GM19397 (cell line): ENCODE measurements around the gene ZMYND19.
"Not testable (repeated sequence)": the region's sequence is repeated elsewhere in the genome, so short reads cannot be mapped to it uniquely, and the experiment has no call there.

Experiments used
- ATAC-seq: cut with Tn5 transposase; IDR thresholded peaks from one replicate; pipeline ENCODE4 v1.9.1; 2021; ENCODE audit warnings: mild to moderate bottlenecking, moderate library complexity; ENCODE audit not compliant: unreplicated experiment

The ZMYND19 gene

DNA sequence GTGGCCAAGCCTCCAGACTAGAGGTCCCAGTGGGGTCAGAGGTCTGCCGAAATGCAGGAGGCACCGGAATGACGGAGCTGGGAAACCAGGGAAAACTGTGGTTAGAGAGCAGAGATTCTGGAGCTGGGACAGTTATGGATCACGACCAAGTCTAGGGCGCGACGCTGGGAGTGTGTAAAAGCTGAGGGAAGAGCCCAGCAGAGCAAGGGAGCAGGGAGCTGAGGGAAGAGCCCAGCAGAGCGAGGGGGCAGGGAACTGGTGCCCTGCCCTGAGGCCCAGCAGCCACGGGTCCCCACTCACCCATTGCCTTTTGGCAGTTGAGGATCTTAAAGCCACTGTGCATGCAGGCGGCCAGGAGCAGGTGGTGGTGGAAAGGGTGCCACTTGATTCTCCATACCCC lies 26.2 kb downstream of the ZMYND19 start:
- ATAC-seq = no peak

DNA sequence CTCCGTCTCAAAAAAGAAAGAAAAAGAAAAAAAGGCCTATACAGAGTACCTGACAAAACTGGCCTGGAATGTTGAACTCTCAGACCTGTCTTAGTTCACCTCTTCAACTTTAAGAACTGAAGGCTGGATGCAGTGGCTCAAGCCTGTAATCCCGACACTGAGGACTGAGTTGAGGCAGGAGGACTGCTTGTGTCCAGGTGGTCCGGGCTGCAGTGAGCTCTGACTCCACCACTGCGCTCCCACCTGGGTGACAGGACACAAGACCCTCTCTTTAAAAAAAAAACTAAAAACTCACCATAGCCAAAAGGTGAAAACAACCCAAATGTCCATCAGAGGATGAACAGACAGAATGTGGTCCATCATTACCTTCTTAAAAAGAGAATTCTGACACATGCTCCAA lies 32.2 kb downstream of the ZMYND19 start:
- ATAC-seq = no peak

DNA sequence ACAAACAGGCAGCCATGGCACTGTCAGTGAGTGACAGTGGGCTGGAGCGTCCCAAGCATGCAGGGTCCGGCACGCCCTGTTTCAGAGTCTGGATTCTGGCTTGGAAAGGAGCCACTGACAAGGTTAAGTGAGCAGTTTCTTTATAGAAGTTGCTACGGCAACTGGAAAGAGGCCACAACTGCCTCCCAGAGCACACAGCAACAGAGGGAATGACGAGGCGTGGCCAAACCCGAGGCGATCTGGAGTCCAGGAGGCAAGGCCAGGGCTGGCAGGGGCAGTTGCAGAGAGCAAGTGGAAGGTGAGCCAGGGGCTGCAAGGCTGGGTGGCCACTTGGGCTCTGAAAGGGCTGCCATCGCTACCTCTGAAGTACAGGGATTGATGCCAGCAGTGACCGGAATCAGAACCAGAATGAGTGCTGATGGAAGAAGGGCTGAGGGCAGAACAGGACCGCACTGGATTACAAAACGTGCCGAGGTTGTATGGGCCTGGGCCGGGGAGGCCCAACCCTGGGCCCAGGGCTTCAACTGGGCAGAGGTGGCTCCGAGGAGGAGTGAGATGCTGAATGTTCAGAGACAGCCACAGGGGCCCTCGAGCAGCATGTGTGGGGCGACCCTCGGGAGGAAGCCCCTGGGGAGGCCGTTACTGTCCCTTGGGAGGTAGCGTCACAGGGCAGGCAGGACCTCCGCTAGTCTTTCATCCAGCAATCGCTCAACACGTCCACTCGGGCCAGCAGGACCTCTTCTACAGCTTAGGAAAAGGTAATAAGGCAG lies 34.1 kb downstream of the ZMYND19 start:
- ATAC-seq = no peak

DNA sequence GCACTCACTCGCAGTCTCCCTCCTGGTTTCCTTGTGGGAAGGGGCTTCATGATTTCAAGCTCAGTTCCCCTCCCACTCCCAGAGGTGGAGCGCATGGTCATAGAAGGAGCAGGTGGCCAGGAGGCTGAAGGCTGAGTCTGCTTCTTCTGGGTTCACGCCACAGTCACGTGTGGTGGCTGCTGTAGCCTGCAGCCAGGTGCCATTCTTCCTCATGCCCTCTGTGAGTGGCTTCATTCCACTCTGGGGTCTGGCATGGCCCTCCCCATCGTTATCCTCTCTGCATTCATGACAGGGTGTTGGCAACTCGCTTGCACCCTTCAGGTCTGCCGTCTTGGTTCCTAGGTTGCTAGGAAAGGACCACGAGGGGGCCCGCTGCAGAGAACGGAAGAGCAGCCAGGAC lies 35.1 kb downstream of the ZMYND19 start:
- ATAC-seq = no peak

DNA sequence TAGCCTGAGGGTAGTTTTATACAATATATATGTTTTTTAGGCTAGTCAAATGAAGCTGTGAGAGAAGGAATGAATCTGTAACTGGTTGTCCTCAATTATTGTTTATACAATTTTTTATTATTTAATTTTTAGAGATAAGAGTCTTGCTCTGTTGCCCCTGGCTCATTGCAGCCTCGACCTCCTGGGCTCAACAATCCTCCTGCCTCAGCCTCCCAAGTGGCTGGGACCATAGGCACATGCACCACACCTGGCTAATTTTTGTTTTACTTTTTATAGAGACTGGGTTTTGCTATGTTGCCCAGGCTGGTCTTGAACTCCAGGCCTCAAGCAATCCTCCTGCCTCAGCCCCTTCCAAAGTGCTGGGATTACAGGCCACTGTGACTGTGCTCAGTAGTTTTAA lies 36.0 kb downstream of the ZMYND19 start:
- no peak for ATAC-seq

DNA sequence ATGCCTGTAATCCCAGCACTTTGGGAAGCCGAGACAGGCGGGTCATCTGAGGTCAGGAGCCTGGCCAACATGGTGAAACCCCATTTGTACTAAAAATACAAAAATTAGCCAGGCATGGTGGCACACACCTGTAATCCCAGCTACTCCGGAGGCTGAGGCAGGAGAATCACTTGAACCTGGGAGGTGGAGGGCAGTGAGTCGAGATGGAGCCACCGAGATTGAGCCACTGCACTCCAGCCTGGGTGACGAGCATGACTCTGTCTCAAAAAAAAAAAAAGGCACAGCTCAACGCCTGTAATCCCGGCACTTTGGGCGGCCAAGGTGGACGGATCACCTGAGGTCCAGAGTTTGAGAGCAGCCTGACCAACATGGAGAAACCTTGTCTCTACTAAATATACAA lies 36.7 kb downstream of the ZMYND19 start:
- not testable (repeated sequence) for ATAC-seq

DNA sequence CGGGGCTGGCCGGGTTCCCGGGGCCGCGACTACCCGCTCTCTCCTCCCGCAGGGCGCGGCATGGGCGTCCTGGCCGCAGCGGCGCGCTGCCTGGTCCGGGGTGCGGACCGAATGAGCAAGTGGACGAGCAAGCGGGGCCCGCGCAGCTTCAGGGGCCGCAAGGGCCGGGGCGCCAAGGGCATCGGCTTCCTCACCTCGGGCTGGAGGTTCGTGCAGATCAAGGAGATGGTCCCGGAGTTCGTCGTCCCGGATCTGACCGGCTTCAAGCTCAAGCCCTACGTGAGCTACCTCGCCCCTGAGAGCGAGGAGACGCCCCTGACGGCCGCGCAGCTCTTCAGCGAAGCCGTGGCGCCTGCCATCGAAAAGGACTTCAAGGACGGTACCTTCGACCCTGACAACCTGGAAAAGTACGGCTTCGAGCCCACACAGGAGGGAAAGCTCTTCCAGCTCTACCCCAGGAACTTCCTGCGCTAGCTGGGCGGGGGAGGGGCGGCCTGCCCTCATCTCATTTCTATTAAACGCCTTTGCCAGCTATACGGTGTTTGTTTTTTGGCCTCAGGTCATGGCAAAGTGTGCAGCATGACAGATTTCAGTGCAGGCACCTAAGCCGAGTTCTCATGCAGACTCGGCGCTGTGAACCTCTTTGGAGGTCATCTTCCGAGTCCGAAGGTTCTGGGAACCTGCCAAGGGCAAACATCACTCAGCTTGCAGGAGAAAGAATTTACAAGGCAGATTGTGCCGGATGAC lies 38.1 kb downstream of the ZMYND19 start:
- no peak for ATAC-seq

DNA sequence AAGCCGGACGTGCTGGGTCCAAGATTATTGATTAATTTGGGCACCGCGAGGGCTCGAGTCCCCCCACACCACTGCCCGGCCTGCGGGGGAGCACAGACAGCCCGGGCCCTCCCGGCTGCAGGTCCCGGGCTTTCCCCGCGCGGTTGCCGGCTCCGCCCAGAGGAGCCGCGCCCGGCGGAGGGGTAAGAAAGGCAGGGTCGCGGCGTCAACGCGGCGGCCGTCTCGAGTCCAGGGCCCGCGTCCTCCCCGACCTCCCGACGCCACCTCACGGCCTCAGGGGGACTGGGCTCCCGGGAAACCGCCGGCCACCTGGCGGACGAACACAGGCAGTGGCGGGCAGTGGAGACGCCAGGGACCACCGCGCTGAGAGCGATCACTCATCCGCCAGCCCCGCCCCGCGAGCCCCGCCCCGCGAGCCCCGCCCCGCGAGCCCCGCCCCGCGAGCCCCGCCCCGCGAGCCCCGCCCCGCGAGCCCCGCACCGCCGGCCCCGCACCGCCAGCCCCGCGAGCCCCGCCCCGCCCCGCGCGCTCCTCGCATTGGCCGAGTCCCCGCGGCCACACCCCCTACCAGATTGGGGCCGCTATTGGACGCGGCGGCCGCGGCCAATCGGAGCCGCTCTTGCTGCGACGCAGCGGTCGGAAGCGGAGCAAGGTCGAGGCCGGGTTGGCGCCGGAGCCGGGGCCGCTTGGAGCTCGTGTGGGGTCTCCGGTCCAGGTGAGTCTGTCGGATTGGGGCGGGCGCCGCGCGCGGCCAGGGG lies 38.9 kb downstream of the ZMYND19 start, which contains the start of gene MRPL41:
Gene MRPL41 (plus strand): TSS at position 616 of the 758 bp plus-strand sequence. CDS start 203 bp downstream, outside the sequence.
- peak; percentile 82 for ATAC-seq

DNA sequence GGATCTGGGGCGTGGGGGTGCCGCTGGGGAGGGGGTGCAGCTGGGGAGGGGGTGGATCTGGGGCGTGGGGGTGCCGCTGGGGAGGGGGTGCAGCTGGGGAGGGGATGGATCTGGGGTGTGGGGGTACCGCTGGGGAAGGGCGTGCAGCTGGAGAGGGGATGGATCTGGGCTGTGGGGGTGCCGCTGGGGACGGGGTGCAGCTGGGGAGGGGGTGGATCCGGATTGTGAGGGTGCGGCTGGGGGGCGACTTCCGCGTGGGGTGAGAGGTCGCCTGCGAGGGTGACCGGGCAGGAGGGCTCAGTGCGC lies 39.4 kb downstream of the ZMYND19 start:
- ATAC-seq = not testable (repeated sequence)

DNA sequence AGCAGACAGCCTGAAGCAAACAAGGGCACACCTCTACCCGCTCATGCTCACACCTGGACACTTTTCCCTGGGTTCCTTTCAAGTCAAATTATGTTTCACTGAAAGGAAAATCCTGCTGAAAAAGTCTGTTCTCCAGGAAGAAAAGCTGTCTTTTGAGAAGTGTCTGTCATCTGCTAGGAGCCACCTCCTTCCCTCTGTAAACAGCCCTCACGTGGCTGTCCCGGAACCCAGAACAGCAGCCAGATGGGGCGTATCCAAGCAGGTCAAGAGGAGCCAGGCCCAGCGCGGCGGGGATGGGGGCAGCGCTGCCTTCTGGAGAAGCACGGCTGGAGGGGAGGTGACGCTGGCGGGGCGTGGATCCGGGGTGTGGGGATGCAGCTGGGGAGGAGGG lies 40.1 kb downstream of the ZMYND19 start, which contains the start of gene PNPLA7:
Gene PNPLA7 (minus strand): TSS at position 172 of the 391 bp plus-strand sequence. CDS start 205 bp downstream, outside the sequence.
- no peak for ATAC-seq

DNA sequence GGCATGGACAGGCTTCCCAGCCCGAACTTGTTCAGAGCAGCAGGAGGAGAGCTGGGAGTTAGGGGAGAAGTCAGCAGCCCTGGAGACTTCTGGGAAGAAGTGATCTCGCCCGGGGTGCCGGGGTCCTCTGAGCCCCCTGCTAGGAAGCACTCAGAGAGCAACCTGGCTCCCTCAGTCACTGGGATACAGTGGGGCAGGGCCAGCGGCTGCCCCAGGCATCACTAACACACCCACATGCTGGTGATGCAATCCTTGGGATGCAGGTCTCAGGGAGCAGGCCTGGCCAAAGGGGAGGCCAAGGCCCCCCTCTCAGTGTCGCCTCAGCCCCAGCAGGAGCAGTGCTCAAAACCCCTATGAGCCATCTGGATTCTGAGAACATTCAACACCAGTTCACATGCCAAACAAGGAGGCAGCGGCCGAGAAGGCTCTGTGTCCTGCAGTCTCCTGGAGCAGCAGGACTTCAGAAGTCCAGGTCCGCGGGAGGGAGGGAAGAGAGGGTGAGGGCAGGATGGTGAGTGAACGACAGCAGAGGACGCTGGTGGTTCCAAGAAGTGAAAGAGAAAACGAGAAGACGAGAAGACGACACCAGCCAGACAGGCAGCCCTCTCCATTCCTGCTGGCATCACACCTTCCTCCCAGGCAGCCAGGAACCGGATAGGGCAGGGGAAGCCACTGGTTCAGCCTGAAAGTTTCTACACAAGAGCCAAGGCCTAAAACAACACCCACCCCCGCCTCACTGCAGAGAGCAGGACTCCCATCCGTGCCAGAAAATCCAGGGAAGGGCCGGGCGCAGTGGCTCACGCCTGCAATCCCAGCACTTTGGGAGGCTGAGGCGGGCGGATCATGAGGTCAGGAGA lies 42.4 kb downstream of the ZMYND19 start:
- no peak for ATAC-seq

DNA sequence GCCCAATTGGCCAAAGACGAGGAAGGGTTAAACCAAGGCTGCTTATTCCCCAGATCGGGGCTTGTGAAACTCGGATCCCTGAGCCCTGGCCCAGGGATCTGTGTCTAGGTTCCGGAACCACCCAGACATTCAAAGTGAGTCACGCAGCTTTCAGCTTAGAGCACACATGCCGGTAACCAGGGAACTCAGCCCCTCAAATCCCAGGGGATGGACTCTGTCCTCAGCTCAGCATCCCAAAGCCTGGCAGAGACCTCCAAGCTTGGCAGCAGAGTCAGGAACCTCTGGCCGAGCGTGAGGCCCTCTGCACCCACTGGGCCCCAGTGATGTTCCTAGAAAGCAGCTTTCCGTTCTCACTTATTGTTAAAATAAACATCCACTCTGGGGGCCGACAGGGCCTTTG lies 45.2 kb downstream of the ZMYND19 start:
- ATAC-seq = no peak

DNA sequence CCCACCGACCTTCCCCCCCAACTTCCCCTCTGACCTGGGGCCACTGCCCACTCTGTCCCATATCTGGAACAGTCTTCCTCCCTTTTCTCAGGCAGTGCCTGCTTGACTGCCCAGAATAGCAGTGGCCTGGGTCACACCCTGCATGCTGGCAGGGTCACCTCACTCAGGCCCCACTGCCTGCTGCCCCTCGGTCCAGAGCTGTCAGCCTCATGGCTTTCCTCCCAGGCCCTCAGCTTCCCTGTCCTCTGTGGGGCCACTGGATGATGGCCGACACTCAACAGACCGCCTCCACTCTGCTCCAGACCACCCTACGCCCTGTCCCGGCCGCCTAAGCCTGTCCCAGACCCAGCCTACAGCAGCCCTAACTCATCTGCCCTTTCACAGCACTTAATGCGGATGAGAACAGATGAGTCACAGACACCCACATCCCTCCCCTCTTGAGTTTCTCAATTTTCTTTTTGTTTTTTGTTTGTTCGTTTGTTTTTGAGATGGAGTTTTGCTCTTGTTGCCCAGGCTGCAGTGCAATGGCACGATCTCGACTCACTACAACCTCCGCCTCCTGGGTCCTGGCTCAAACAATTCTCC lies 46.0 kb downstream of the ZMYND19 start:
- ATAC-seq = no peak

DNA sequence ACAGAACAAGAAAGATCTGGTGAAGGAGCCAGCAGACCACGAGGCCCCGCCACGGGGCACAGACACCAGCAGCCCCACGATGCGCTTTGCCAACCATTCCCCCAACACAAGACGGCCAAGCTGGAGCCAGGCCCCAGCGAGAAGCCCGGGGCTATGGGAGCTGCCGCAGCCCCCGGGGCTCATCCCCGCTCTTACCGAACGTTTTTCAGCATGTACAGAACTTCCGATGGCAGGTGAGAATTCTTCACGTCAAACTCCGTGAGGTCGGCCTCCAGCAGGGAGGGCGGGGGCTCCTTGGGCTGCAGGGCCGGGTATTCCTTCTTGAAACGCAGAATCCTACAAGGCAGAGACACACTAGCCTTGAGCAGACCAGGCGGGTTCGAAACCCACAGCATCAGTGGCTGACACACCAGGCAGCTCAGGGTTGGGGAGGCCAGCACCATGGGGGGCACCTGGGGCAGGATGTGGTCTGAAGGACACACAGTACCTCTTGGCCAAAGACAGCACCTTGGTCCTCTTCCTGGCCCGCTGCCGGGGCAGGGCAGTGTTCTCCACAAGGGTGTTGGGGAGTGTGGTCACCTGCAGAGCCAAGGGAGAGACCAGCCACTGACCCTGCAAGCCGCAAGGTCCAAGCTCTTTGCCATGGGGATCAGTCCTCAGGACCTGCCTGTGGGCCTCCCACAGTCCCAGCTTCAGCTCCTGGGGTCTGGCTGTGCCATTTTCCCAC lies 46.9 kb downstream of the ZMYND19 start:
- ATAC-seq = no peak

DNA sequence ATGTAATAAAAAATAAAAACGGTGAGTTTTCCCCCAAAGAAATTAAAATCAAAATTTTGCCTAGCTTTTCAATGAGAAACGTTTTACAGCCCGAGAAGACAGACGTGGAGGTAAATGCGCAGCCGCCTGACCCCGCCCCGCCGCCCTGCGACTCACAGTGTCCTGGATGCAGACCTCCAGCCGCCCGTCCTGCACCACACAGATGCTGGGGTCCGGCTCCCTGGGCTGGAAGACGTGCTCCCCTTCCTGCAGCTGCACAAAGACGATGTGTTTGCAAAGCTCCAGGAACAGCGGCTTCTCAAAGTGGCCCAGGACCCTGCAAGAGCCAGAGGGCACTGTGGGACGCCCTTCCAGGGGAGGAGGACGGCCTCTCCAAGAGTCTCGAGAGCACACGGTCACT lies 47.8 kb downstream of the ZMYND19 start:
- no peak for ATAC-seq

DNA sequence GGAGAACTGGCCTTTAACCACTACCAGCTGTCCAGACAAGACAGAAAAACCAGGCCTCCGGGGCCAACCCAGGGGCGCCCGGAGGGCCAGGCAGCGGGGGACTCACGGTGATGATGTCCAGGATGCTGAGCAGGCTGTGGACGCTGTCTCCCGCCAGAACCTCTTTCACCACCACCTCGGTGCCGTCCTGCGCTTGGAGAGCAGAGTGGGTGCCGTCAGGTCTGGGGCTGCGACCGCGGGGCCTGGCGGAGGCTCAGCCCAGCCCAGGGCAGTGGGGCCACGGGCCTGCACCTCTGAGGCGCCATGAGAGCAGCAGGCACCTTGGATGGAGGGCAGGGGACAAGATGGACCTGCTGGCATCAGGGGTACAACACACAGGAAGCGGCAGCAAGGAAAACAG lies 49.8 kb downstream of the ZMYND19 start:
- ATAC-seq = no peak

DNA sequence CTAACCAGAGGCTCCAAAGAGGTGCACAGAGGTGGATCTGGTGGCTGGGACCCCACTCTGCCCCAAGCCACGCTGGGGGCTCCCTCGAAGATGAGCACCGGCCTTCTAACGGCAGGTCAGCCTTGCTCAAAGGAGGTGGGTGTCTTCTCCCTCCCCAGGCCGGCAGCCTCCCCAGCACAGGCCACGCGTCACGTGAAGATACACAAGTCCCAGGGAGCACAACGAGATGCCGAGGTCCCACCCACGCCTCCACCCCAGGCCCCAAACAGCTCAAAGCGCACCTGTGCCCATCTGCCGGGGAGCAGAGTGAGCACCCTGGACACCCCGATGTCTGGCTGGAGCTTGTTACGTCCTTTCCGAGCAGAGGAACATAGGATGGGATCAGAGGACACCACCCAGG lies 52.3 kb downstream of the ZMYND19 start:
- ATAC-seq = no peak

DNA sequence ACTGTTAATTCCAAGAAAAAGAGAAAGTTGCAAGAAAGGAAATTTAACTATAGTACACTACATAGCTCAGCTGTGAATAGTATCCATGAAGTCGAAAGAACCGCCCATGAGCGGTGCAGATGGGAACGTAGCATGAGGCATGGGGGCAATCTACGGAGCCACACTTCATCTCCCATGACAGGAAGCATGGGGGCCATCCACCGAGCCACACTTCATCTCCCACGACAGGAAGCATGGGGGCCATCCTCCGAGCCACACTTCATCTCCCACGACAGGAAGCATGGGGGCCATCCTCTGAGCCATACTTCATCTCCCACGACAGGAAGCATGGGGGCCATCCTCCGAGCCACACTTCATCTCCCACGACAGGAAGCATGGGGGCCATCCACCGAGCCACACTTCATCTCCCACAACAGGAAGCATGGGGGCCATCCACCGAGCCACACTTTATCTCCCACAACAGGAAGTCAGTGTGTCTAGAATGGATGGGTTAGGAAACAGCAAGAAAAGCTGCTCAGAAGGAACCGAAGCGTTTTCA lies 53.6 kb downstream of the ZMYND19 start:
- not testable (repeated sequence) for ATAC-seq

DNA sequence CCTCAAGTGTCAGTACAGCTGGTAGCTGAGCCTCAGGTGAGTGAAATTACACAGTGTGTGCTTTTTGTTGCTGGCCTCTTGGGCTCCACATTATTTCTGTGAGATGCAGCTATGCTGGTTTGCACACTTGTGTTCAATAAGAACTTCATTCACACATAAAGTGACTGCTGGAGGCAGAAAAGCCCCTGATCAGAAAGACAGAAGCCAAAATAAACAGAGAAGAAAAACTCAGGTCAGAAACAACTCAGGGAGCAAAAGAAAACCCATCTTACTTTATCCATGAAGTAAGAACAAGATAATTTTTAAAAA lies 55.2 kb downstream of the ZMYND19 start:
- ATAC-seq = no peak
